ENCODE results near the gene ODF2.

DNA sequence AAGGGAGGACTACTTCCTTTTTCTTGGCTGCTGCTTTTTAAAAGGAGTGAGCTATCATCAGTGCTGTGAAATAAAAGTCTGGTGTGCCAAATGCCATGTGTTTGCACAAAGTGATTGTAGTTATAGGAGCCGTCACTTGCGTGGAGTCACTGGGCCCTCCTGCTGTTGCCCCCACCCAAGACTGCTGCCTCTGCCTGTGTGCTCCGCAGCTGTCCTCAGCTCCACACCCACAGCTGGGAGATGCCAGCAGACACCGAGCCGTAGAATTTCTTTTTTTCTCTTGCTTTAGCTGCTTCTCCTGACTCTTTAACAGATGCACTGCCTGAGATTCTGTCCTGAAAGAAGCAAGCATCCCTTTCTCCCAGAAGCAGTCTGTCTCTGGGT is 38.9 kb downstream of the ODF2 start:
- TF ChIP-seq CTCF (IDR thresholded peaks at IDR 0.05) (no peak), POLR2A (IDR thresholded peaks at IDR 0.05) (no peak), POLR2AphosphoS5 (IDR thresholded peaks at IDR 0.05) (no peak)
